Cardiac muscle cell (in vitro differentiated cells and primary cell): ENCODE measurements around the gene DIP2B. TPM values are rescaled to one million over a fixed set of nuclear protein-coding genes. Genes with fewer than 3 reads are reported as not detected.

Experiments used
- DNase-seq, 2 donors: peaks; one replicate each; pipeline versions ENCODE4 v3.0.0 to v3.0.0-alpha.2; 2010 to 2017; ENCODE audit warnings: low read depth in 1 of 2, low spot score in 1 of 2
- H3K27ac ChIP-seq: fragments of 200-600 bp; sonication (generic); 2 replicates; pipeline ENCODE4 v1.5.1; 2016
- H3K27me3 ChIP-seq: fragments of 200-600 bp; sonication (generic); 2 replicates; pipeline ENCODE4 v1.6.0; 2016; ENCODE audit warnings: control low read depth
- H3K36me3 ChIP-seq: fragments of 200-600 bp; sonication (generic); 2 replicates; pipeline ENCODE4 v1.5.1; 2016; ENCODE audit warnings: control low read depth
- H3K4me1 ChIP-seq: fragments of 200-600 bp; sonication (generic); 2 replicates; pipeline ENCODE4 v1.8.1; 2017; ENCODE audit warnings: low read depth, mild to moderate bottlenecking, mixed run types
- H3K4me3 ChIP-seq: fragments of 200-600 bp; sonication (generic); 2 replicates; pipeline ENCODE4 v1.5.1; 2016; ENCODE audit warnings: mild to moderate bottlenecking
- H3K9me3 ChIP-seq: fragments of 200-600 bp; sonication (generic); 2 replicates; pipeline ENCODE4 v1.5.1; 2017; ENCODE audit warnings: low read depth, mild to moderate bottlenecking, control low read depth
- polyA plus RNA-seq: library from polyadenylated mRNA; unstranded; fragments of >200 nt; fragmentation: Nextera tagmentation; extraction: Ambion mirVana; gene quantifications from 2 replicates; pipeline ENCODE4 v1.2.1, GENCODE V29; 2016
- total RNA-seq: library from RNA; depleted of rRNA; stranded (reverse); fragments of >200 nt; gene quantifications from 2 replicates; pipeline ENCODE4 v1.2.3, GENCODE V29; 2016
- TF ChIP-seq, protein P1 (sequence below): IDR thresholded peaks from 2 replicates; pipeline ENCODE4 v1.5.1; 2012; ENCODE audit warnings: low read depth, mild to moderate bottlenecking, low read length

DIP2B gene
- total and polyA plus RNA-seq, 2 experiments from 2014 or later: 15.5 to 55.1 TPM

DNA sequence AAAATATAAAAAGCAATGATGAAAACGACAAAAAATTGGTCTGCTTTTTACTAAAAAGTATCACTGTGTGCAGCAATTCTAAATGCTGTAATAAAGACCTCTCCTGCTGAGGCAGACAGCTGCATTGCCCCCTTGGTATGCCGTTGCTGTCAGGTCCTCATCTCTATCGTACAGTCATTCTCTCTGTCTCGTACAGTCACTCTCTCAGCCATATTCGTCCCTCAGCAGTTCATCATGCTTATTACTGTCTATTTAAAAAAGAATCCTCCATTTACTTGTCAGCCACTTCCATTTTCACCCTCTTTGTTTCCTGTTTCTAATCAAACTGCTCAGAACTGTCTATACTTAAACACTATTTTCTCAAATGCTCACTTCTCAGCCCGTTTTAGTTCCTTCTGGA, 123.6 kb downstream of the DIP2B start:
- TF ChIP-seq, protein P1, sequence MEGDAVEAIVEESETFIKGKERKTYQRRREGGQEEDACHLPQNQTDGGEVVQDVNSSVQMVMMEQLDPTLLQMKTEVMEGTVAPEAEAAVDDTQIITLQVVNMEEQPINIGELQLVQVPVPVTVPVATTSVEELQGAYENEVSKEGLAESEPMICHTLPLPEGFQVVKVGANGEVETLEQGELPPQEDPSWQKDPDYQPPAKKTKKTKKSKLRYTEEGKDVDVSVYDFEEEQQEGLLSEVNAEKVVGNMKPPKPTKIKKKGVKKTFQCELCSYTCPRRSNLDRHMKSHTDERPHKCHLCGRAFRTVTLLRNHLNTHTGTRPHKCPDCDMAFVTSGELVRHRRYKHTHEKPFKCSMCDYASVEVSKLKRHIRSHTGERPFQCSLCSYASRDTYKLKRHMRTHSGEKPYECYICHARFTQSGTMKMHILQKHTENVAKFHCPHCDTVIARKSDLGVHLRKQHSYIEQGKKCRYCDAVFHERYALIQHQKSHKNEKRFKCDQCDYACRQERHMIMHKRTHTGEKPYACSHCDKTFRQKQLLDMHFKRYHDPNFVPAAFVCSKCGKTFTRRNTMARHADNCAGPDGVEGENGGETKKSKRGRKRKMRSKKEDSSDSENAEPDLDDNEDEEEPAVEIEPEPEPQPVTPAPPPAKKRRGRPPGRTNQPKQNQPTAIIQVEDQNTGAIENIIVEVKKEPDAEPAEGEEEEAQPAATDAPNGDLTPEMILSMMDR: no peak
- H3K27ac ChIP-seq: no peak overlapping the region
- H3K9me3 ChIP-seq: no peaks in the 10 kb centered on the region
- H3K4me1 ChIP-seq: peaks cover 14% of the 10 kb centered on the region
- H3K27me3 ChIP-seq: no peaks in the 10 kb centered on the region
- H3K4me3 ChIP-seq: no peak overlapping the region
- no peak for DNase-seq
- no peaks in the 10 kb centered on the region for H3K36me3 ChIP-seq

DNA sequence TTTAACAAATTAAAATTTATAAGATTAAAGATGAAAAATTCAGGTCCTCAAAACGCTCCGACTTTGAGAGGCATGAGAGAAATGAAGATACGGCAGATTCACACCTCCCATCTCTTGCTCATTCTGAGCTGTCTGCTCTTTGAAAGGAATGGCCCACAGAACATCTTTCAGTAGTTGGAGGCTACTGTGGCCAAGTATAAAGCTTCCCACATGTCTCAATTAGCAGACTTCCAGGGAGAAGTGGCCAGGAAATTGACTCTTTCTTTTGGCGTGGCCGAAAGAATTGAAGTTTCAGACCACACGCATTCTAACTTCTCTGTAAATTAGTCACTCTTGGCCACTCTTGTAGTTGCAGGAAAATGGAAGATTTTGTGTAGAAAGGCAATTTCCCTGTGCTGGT, 129.2 kb downstream of the DIP2B start:
- DNase-seq: peak in 1 of 2 donors; percentile 76
- TF ChIP-seq, protein P1: no peak
- H3K4me1 ChIP-seq: peaks cover 42% of the 10 kb centered on the region
- no peak overlapping the region for H3K4me3 ChIP-seq
- no peaks in the 10 kb centered on the region for H3K9me3 ChIP-seq
- H3K27me3 ChIP-seq: no peaks in the 10 kb centered on the region
- H3K27ac ChIP-seq: peak overlapping the region; percentile 70
- no peaks in the 10 kb centered on the region for H3K36me3 ChIP-seq

DNA sequence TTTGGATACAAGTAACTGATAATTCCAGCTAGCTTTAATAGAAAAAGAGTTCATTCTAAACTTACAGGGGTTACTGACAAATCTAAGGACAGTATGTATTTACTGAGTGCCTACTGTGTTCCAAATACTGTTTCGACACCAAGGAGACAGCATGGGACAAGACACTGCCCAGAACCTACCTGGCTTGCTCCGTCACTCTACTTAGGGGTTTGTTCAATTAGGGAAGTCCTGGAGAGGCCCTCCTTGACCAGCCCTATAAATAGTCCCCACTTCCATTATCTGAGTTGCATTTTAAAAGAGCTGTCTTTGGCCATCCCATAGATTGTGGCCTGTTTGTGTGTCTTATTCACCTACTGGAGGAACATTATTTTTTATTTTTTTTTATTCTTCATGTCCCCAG, 129.6 kb downstream of the DIP2B start:
- DNase-seq: peak in 1 of 2 donors; percentile 15
- Histone ChIP-seq H3K9me3 (no peaks in the 10 kb centered on the region), H3K4me1 (peaks cover 42% of the 10 kb centered on the region), H3K27ac (peak overlapping the region; percentile 70), H3K4me3 (no peak overlapping the region), H3K36me3 (no peaks in the 10 kb centered on the region), H3K27me3 (no peaks in the 10 kb centered on the region)
- TF ChIP-seq, protein P1: no peak

DNA sequence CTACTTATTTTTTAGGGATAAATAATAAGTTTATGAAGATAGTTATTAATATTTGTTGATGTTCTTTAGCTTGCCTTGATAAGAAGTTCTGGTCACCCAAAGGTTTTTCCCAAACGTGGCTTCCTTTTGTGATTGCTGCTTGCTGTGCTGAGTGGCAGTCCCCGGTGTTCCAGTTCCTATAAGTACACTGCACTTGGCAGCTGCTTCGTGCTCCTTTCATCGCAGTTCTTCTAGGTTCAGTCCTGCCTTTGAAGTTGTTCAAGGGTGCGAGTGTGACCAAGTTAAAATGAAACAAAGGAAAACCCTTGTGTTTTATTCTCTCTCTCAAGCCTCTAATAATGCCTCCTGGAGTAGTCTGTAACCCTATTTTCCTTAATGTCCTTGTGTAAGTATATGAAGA, 130.6 kb downstream of the DIP2B start:
- H3K27me3 ChIP-seq: no peaks in the 10 kb centered on the region
- H3K27ac ChIP-seq: peak overlapping the region; percentile 70
- DNase-seq: peak; percentile 11 to 77
- no peaks in the 10 kb centered on the region for H3K9me3 ChIP-seq
- H3K4me1 ChIP-seq: peaks cover 42% of the 10 kb centered on the region
- H3K36me3 ChIP-seq: no peaks in the 10 kb centered on the region
- no peak overlapping the region for H3K4me3 ChIP-seq
- TF ChIP-seq, protein P1: no peak

DNA sequence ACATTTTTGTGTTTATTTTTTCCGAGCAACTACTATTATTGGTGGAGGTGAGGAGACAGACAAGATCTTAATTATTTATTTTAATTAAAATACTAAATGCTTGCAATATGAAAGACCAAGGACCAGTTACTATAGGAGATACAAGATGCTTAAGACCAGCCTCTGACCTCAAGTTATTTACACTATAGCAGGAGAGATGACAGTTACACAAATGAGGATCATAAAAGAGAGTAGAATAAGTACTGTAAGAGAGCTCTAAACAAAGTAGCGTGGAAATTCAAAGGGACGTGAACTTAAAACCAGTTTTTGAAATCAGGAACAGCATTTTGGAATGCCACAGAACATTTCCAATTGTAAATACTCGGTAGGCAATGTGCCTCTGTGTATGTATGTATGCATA, 131.1 kb downstream of the DIP2B start:
- no peaks in the 10 kb centered on the region for H3K36me3 ChIP-seq
- no peaks in the 10 kb centered on the region for H3K27me3 ChIP-seq
- TF ChIP-seq, protein P1: no peak
- peaks cover 42% of the 10 kb centered on the region for H3K4me1 ChIP-seq
- no peak overlapping the region for H3K4me3 ChIP-seq
- no peaks in the 10 kb centered on the region for H3K9me3 ChIP-seq
- H3K27ac ChIP-seq: peak overlapping the region; percentile 70
- no peak for DNase-seq

DNA sequence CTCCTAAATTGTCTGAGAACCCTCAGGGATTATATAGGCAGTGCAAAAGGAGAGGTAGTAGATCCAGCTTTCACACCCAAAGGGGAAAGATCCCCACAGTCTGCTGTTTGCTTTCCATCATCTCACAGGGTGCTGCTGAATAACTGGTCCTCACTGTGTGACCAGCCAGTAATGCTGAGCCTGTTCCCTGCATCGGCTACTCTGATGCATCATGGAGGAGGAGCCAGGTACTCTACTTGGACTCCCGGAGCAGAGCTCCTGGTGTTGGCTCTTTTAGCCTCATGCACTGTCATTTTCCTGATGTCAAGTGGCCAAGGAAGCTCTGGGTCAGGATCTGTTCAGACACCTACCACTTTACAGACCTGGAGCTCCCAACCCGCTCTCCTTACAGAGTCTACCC, 131.7 kb downstream of the DIP2B start:
- Histone ChIP-seq H3K4me1 (peaks cover 42% of the 10 kb centered on the region), H3K27ac (peak overlapping the region; percentile 6), H3K36me3 (no peaks in the 10 kb centered on the region), H3K9me3 (no peaks in the 10 kb centered on the region), H3K4me3 (no peak overlapping the region), H3K27me3 (no peaks in the 10 kb centered on the region)
- TF ChIP-seq, protein P1: no peak
- no peak for DNase-seq
